Glutamatergic neuron (in vitro differentiated cells): Measurements from ENCODE around the gene SLC9A8. TPM values are rescaled to one million over a fixed set of nuclear protein-coding genes. Genes with fewer than 3 reads are reported as not detected.

Experiments
- DNase-seq: peaks from one replicate; pipeline ENCODE4 v3.0.0; 2022
- H3K27ac Mint-ChIP-seq: one replicate; pipeline ENCODE4 v1.8.0; 2020; ENCODE audit warnings: mild to moderate bottlenecking, mixed read lengths, inconsistent platforms; ENCODE audit not compliant: unreplicated experiment
- H3K27me3 Mint-ChIP-seq: one replicate; pipeline ENCODE4 v1.8.0; 2020; ENCODE audit warnings: mild to moderate bottlenecking, moderate library complexity, mixed read lengths, inconsistent platforms; ENCODE audit not compliant: unreplicated experiment
- H3K36me3 Mint-ChIP-seq: one replicate; pipeline ENCODE4 v1.8.0; 2020; ENCODE audit warnings: mild to moderate bottlenecking, mixed read lengths, inconsistent platforms; ENCODE audit not compliant: unreplicated experiment
- H3K4me1 Mint-ChIP-seq: one replicate; pipeline ENCODE4 v1.8.0; 2020; ENCODE audit warnings: mild to moderate bottlenecking, low read depth, mixed read lengths, inconsistent platforms; ENCODE audit not compliant: unreplicated experiment
- H3K4me3 Mint-ChIP-seq: one replicate; pipeline ENCODE4 v1.8.0; 2020; ENCODE audit warnings: mild to moderate bottlenecking, mixed read lengths, inconsistent platforms; ENCODE audit not compliant: unreplicated experiment
- H3K9me3 Mint-ChIP-seq: one replicate; pipeline ENCODE4 v1.8.0; 2020; ENCODE audit warnings: mild to moderate bottlenecking, moderate library complexity, mixed read lengths, inconsistent platforms; ENCODE audit not compliant: unreplicated experiment
- total RNA-seq: library from RNA; stranded (reverse); fragmentation: NEBNext Ultra II Directional; extraction: Animal tissue kit (Norgen Biotek cat#: 25700); gene quantifications from one replicate; pipeline ENCODE4 v1.2.1, GENCODE V29; 2021; ENCODE audit not compliant: unreplicated experiment
- TF ChIP-seq, protein P1 (sequence below): fragments of 200-600 bp; sonication (generic); IDR thresholded peaks from one replicate; pipeline ENCODE4 v1.5.0; 2021; ENCODE audit not compliant: partially characterized antibody, unreplicated experiment

SLC9A8 gene
- total RNA-seq, 1 donor from 2014 or later, result 10.6 TPM

DNA sequence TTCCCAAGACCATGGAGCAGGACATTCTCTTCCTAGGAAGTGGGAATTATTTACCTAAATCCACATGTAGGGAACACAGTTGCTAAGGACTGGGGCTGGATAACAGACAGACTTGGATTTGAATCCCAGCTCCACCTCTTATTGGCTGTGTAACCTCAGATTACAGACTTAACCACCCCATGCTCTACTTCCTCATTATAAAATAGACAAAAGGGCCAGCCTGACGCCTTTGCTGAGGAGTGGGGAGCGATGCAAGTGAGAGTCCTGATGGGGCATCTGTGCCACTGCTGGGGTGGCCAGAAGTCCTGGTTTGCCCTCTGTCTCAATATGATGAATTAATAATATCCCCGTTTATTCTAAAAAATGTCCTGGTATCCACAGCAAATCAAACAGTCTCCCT is 55.9 kb downstream of the SLC9A8 start:
- H3K27me3 Mint-ChIP-seq, result peaks cover 3% of the 10 kb centered on the region
- DNase-seq, result no peak
- TF ChIP-seq, protein P1, sequence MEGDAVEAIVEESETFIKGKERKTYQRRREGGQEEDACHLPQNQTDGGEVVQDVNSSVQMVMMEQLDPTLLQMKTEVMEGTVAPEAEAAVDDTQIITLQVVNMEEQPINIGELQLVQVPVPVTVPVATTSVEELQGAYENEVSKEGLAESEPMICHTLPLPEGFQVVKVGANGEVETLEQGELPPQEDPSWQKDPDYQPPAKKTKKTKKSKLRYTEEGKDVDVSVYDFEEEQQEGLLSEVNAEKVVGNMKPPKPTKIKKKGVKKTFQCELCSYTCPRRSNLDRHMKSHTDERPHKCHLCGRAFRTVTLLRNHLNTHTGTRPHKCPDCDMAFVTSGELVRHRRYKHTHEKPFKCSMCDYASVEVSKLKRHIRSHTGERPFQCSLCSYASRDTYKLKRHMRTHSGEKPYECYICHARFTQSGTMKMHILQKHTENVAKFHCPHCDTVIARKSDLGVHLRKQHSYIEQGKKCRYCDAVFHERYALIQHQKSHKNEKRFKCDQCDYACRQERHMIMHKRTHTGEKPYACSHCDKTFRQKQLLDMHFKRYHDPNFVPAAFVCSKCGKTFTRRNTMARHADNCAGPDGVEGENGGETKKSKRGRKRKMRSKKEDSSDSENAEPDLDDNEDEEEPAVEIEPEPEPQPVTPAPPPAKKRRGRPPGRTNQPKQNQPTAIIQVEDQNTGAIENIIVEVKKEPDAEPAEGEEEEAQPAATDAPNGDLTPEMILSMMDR, result no peak
- no peaks in the 10 kb centered on the region for H3K9me3 Mint-ChIP-seq
- H3K36me3 Mint-ChIP-seq, result no peaks in the 10 kb centered on the region
- H3K27ac Mint-ChIP-seq, result no peak overlapping the region
- no peak overlapping the region for H3K4me3 Mint-ChIP-seq
- peaks cover 10% of the 10 kb centered on the region for H3K4me1 Mint-ChIP-seq

DNA sequence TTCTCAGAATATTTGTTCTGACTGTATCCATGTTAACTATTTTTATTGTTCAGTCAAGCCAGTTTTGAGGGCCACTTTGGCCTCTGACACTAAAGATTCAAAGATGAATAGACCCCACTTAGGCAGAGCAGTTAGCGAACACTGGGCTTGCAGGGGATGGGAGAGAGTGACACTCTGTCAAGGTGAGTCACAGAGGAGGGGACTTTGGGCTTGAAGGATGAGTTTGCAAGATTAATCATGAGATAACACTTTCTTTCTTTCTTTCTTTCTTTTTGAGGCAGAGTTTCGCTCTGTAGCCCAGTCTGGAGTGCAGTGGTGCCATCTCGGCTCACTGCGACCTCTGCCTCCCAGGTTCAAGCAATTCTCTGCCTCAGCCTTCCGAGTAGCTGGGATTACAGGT is 56.3 kb downstream of the SLC9A8 start:
- Mint-ChIP-seq H3K27ac (no peak overlapping the region), H3K27me3 (peaks cover 3% of the 10 kb centered on the region), H3K4me1 (peaks cover 10% of the 10 kb centered on the region), H3K9me3 (no peaks in the 10 kb centered on the region), H3K36me3 (no peaks in the 10 kb centered on the region), H3K4me3 (no peak overlapping the region)
- DNase-seq, result no peak
- TF ChIP-seq, protein P1, result no peak

DNA sequence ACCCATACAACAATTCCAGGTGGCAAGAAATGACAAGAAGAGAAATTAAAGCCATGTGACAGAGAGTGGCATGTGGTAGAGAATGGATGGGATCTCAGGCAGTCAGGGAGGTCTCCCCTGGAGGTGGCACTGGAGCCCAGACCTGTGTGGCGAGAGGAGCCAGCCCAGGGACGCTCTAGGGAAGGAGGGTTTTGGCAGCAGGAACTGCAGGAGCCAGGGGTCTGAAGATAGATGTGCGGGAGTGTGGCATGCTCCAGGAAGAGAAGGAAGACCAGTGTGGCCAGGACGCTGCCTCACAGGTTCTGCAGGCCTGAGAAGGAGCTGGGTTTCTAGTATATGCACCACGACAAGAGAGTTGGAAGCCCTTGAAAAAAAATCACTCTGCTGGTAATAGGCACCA is 57.6 kb downstream of the SLC9A8 start:
- TF ChIP-seq, protein P1, result no peak
- Mint-ChIP-seq H3K4me3 (no peak overlapping the region), H3K36me3 (no peaks in the 10 kb centered on the region), H3K27me3 (peaks cover 3% of the 10 kb centered on the region), H3K9me3 (no peaks in the 10 kb centered on the region), H3K4me1 (peaks cover 10% of the 10 kb centered on the region), H3K27ac (no peak overlapping the region)
- no peak for DNase-seq

DNA sequence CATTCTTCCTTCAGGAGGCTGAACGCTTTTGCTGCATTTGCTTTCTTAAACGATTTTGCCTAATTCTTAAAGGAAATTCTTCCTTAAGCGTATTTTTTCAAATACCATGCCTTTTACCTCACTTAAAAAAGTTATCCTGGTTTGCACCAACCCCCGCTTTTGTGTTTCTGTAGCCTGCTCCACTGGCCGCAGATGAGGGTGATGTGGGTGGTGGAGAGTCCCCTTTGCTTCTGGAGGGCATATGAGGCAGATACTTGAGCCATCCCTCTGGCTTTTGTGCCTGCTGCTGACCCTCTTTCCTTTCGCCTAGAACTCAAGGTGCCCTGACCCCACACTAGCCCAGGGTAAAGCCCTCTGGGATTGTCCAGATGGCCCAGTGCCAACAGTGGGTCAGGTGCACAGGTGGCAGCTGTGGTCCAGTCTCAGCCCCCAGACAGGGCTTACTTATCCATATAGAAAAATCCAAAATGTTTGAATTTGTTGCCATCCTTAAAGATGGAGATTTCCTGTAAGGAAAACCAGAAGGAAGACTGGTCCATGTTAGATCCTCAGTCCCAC is 58.8 kb downstream of the SLC9A8 start:
- peaks cover 3% of the 10 kb centered on the region for H3K27me3 Mint-ChIP-seq
- H3K9me3 Mint-ChIP-seq, result no peaks in the 10 kb centered on the region
- TF ChIP-seq, protein P1, result no peak
- no peak overlapping the region for H3K4me3 Mint-ChIP-seq
- no peak overlapping the region for H3K27ac Mint-ChIP-seq
- no peak for DNase-seq
- peaks cover 10% of the 10 kb centered on the region for H3K4me1 Mint-ChIP-seq
- H3K36me3 Mint-ChIP-seq, result no peaks in the 10 kb centered on the region

DNA sequence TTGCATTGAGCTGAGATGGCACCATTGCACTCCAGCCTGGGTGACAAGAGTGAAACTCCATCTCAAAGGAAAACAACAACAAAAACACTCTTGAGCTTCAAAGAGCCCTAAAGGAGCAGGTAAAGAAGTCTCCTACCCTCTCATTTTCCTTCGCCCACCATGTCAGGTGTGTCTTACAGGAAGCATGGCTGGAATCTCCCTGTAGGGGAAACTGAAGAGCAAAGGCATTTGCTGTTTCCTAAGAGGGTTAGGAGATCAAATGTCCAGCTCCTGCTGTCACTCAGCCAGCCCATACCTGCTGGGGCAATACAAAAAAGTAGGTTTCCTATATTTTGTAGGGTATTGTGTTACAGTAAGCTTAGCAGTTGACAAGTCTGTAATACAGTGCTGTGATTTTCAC is 59.4 kb downstream of the SLC9A8 start:
- Mint-ChIP-seq H3K36me3 (no peaks in the 10 kb centered on the region), H3K4me3 (no peak overlapping the region), H3K4me1 (peaks cover 10% of the 10 kb centered on the region), H3K9me3 (no peaks in the 10 kb centered on the region), H3K27me3 (peaks cover 3% of the 10 kb centered on the region), H3K27ac (no peak overlapping the region)
- TF ChIP-seq, protein P1, result no peak
- no peak for DNase-seq
